Smooth muscle cell (in vitro differentiated cells): ENCODE measurements around the gene LEO1. TPM values are rescaled to one million over a fixed set of nuclear protein-coding genes. Genes with fewer than 3 reads are reported as not detected.

Experiments used
- DNase-seq: peaks from one replicate; lab custom pipeline; 2025; ENCODE audit not compliant: unreplicated experiment; lab: John Stamatoyannopoulos, UW
- H2AFZ ChIP-seq: fragments of 200-600 bp; sonication (generic); 2 replicates; pipeline ENCODE4 v1.6.0; 2016; ENCODE audit warnings: antibody characterized with exemption, low read depth, mild to moderate bottlenecking
- H3F3A ChIP-seq: fragments of 200-600 bp; sonication (generic); 2 replicates; pipeline ENCODE4 v1.6.0; 2017; ENCODE audit warnings: antibody characterized with exemption, low read depth
- H3K27ac ChIP-seq: fragments of 200-600 bp; sonication (generic); 2 replicates; pipeline ENCODE4 v1.5.1; 2016; ENCODE audit warnings: low read depth, mild to moderate bottlenecking
- H3K27me3 ChIP-seq: fragments of 200-600 bp; sonication (generic); 2 replicates; pipeline ENCODE4 v1.6.1; 2016; ENCODE audit warnings: low read depth, mild to moderate bottlenecking
- H3K36me3 ChIP-seq: fragments of 200-600 bp; sonication (generic); 2 replicates; pipeline ENCODE4 v1.5.1; 2016; ENCODE audit warnings: low read depth
- H3K4me1 ChIP-seq: fragments of 200-600 bp; sonication (generic); 2 replicates; pipeline ENCODE4 v1.5.1; 2016; ENCODE audit warnings: low read depth
- H3K4me2 ChIP-seq: fragments of 200-600 bp; sonication (generic); 2 replicates; pipeline ENCODE4 v1.6.0; 2016; ENCODE audit warnings: mild to moderate bottlenecking
- H3K4me3 ChIP-seq: fragments of 200-600 bp; sonication (generic); 2 replicates; pipeline ENCODE4 v1.5.1; 2016; ENCODE audit warnings: mild to moderate bottlenecking
- H3K79me2 ChIP-seq: fragments of 200-600 bp; sonication (generic); 2 replicates; pipeline ENCODE4 v1.6.0; 2016; ENCODE audit warnings: low read depth, mild to moderate bottlenecking
- H3K9ac ChIP-seq: fragments of 200-600 bp; sonication (generic); 2 replicates; pipeline ENCODE4 v1.6.0; 2016; ENCODE audit warnings: low read depth
- H3K9me3 ChIP-seq: fragments of 200-600 bp; sonication (generic); replicated peaks from 2 replicates; pipeline ENCODE4 v1.5.1; 2016; ENCODE audit warnings: low read depth
- H4K20me1 ChIP-seq: fragments of 200-600 bp; sonication (generic); 2 replicates; pipeline ENCODE4 v1.6.0; 2016; ENCODE audit warnings: low read depth
- WGBS: methylation state at CpG from one replicate; pipeline ENCODE4 v1.1.7; 2016; ENCODE audit warnings: low lambda C conversion rate; 5-methylcytosine and 5-hydroxymethylcytosine counted together
- polyA plus RNA-seq: library from polyadenylated mRNA; unstranded; fragments of >200 nt; fragmentation: Nextera tagmentation; extraction: Ambion mirVana; gene quantifications from 2 replicates; pipeline ENCODE4 v1.2.1, GENCODE V29; 2016
- total RNA-seq: library from RNA; depleted of rRNA; stranded (reverse); fragments of >200 nt; gene quantifications from 2 replicates; pipeline ENCODE4 v1.2.3, GENCODE V29; 2014
- TF ChIP-seq, protein P1 (sequence below): fragments of 200-600 bp; sonication (generic); IDR thresholded peaks from 2 replicates; pipeline ENCODE4 v1.5.1; 2017; ENCODE audit warnings: borderline replicate concordance, mild to moderate bottlenecking, antibody characterized with exemption; ENCODE audit not compliant: insufficient read depth, poor library complexity, severe bottlenecking

The LEO1 gene
- total and polyA plus RNA-seq, 2 experiments from 2014 or later = 20.5 to 26.6 TPM

DNA sequence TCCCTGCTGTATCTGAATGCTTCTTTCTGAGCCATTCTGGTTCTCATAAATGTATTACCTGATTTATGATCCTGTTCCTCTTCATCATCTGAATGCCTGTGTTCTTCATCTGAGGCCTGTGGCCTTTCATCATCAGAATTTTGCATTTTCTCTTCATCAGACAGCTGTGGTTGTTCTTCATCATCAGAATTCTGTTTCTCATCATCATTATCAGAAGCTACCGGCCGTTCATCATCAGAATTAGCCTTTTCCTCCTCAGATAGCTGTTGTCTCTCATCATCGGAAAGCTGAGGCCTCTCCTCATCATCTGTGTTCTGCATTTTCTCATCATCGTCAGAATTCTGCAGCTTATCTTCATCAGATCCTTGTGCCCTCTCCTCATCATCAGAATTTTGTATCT is 5.9 kb downstream of the LEO1 start:
- DNase-seq = no peak
- Histone ChIP-seq H2AFZ (no peak overlapping the region), H3K9ac (no peak overlapping the region), H3K4me3 (no peak overlapping the region), H4K20me1 (peaks cover 16% of the 10 kb centered on the region), H3K79me2 (peaks cover 76% of the 10 kb centered on the region), H3K4me2 (no peak overlapping the region), H3F3A (no peaks in the 10 kb centered on the region), H3K36me3 (no peaks in the 10 kb centered on the region), H3K27ac (no peak overlapping the region), H3K4me1 (peaks cover 5% of the 10 kb centered on the region), H3K27me3 (no peaks in the 10 kb centered on the region), H3K9me3 (peaks cover 8% of the 10 kb centered on the region)
- TF ChIP-seq, protein P1, sequence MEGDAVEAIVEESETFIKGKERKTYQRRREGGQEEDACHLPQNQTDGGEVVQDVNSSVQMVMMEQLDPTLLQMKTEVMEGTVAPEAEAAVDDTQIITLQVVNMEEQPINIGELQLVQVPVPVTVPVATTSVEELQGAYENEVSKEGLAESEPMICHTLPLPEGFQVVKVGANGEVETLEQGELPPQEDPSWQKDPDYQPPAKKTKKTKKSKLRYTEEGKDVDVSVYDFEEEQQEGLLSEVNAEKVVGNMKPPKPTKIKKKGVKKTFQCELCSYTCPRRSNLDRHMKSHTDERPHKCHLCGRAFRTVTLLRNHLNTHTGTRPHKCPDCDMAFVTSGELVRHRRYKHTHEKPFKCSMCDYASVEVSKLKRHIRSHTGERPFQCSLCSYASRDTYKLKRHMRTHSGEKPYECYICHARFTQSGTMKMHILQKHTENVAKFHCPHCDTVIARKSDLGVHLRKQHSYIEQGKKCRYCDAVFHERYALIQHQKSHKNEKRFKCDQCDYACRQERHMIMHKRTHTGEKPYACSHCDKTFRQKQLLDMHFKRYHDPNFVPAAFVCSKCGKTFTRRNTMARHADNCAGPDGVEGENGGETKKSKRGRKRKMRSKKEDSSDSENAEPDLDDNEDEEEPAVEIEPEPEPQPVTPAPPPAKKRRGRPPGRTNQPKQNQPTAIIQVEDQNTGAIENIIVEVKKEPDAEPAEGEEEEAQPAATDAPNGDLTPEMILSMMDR = no peak
- 91% methylated on average over 4 of the region's 4 CpGs for WGBS

DNA sequence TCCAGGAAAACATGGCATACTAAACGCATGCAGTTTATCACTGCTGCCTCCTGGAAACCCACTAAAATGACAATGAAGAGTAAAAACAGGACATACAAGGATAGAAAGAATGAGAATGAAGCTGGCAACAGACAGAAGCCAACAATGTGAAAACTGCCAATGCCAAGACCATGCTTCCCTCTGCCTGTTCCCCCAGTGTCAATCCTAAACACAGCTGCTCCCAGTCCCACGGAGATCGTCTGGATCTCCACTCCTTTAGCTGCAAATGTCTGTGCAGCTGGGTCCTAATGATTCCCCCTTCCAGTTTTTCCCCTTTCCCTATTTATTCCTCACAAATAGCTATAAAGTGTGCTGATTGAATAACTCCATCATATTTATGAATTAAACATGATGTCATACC is 16.1 kb downstream of the LEO1 start:
- 98% methylated on average over 3 of the region's 3 CpGs for WGBS
- H2AFZ ChIP-seq = no peak overlapping the region
- no peaks in the 10 kb centered on the region for H3K27me3 ChIP-seq
- no peak overlapping the region for H3K4me3 ChIP-seq
- H3K27ac ChIP-seq = no peak overlapping the region
- DNase-seq = no peak
- no peaks in the 10 kb centered on the region for H4K20me1 ChIP-seq
- no peaks in the 10 kb centered on the region for H3K4me1 ChIP-seq
- H3K9ac ChIP-seq = no peak overlapping the region
- no peaks in the 10 kb centered on the region for H3K79me2 ChIP-seq
- TF ChIP-seq, protein P1 = no peak
- no peaks in the 10 kb centered on the region for H3K9me3 ChIP-seq
- H3K4me2 ChIP-seq = no peak overlapping the region
- peaks cover 30% of the 10 kb centered on the region for H3K36me3 ChIP-seq
- no peaks in the 10 kb centered on the region for H3F3A ChIP-seq

DNA sequence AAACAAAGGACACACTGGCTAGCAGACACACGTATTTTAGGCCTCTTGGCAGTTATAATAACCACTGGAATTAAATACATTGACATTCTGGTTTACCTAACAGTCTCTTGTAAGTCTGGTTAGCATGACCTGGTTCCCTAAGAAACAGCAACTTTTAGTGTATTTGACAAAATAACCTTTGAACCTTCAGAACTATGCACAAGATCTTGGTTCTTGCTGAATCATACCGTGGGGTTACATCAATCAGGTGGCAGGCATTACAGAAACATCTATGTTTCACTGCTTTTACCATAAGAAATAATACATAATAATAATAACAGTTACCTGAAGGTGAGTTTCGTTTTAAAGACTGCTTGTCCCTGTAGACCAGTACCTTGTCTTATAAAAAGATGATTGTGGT is 18.8 kb downstream of the LEO1 start:
- TF ChIP-seq, protein P1 = no peak
- Histone ChIP-seq H3K4me1 (no peaks in the 10 kb centered on the region), H3K9me3 (no peaks in the 10 kb centered on the region), H3K27ac (no peak overlapping the region), H3K4me3 (no peak overlapping the region), H3K79me2 (no peaks in the 10 kb centered on the region), H3K36me3 (peaks cover 41% of the 10 kb centered on the region), H3K9ac (no peak overlapping the region), H2AFZ (no peak overlapping the region), H3F3A (no peaks in the 10 kb centered on the region), H3K4me2 (no peak overlapping the region), H3K27me3 (no peaks in the 10 kb centered on the region), H4K20me1 (no peaks in the 10 kb centered on the region)
- DNase-seq = no peak
- 96% methylated on average over 3 of the region's 3 CpGs for WGBS

DNA sequence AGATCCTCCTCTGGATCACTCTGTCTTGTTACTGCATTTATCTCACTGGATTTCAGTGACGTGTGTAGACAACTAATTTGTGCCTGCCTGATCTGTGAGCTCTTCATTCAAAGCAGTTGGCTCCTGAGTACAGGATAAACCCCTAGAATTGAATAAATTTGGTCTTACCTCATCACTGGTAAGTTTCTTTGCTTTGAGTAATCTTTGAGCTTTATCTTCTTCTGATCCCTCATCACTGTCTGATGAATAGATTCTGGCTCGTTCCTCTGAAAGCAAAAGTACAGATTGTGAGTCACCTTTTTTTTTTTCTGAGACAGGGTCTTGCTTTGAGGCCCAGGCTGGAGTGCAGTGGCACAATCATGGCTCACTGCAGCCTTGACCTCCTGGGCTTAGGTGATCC is 24.5 kb downstream of the LEO1 start:
- Histone ChIP-seq H3K9me3 (no peaks in the 10 kb centered on the region), H3K27me3 (no peaks in the 10 kb centered on the region), H3K36me3 (peaks cover 28% of the 10 kb centered on the region), H3K4me3 (no peak overlapping the region), H3K79me2 (no peaks in the 10 kb centered on the region), H2AFZ (no peak overlapping the region), H3F3A (no peaks in the 10 kb centered on the region), H3K4me1 (no peaks in the 10 kb centered on the region), H3K4me2 (no peak overlapping the region), H4K20me1 (no peaks in the 10 kb centered on the region), H3K27ac (no peak overlapping the region), H3K9ac (no peak overlapping the region)
- 92% methylated on average over 2 of the region's 2 CpGs for WGBS
- DNase-seq = no peak
- TF ChIP-seq, protein P1 = no peak
